Measurements from ENCODE around the gene EDIL3.

DNA sequence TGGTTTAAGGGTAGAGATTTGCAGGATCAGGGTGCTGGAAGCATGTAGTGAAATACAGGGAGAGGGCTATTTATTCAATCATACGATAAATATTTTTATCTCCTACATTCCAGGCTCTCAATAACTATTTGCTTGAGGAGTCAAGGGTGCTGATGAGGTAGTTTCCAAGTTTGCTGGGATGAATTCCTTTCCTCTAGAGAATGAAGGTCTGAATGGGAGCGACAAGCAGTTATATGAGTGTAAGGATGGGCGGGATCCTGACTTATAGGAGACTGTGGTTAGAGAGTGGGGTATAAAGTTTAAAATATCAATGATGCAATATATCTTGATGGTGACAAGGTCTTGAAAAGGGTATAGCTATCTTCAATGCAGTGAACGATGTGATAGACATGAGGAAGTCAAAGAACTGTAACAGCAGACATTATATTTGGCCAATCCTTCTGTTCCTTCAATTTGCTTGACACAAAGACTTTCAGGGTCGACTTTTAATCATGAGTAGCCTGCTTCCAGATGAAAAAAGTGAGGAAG, 462.9 kb downstream of the EDIL3 start:
- TF ChIP-seq POLR2A (IDR thresholded peaks at IDR 0.05; ENCODE audit: low read depth, low read length), result no peak
- no peak for TF ChIP-seq POU2F2 (IDR thresholded peaks at IDR 0.05; ENCODE audit: low read depth, low read length)
- no peak for TF ChIP-seq POLR2AphosphoS5 (IDR thresholded peaks at IDR 0.05; ENCODE audit: low read depth, low read length)

All from GM12891 (cell line).